GM19372 (cell line): Measurements from ENCODE around the gene SUDS3.

Experiments used
- ATAC-seq: cut with Tn5 transposase; IDR thresholded peaks from one replicate; pipeline ENCODE4 v1.9.1; 2021; ENCODE audit warnings: mild to moderate bottlenecking, low read depth, moderate library complexity; ENCODE audit not compliant: unreplicated experiment

Gene SUDS3

DNA sequence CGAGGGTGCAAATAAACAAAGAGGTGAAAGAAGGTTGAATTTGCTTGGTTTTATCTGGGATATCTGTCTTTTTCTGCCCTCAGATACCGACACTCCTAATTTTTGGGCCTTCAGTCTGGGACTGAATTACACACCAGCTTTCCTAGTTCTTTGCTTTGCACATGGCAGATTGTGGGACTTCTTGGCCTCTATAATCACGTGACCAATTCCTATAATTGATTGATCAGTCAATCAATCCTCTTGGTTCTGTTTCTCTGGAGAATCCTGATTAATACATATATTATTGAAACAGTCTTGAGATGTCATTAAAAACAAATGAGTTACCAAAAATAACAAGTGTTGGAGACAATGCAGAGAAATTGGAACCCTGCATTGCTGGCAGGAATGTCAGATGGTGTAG is 62.7 kb downstream of the SUDS3 start:
- ATAC-seq, result no peak

DNA sequence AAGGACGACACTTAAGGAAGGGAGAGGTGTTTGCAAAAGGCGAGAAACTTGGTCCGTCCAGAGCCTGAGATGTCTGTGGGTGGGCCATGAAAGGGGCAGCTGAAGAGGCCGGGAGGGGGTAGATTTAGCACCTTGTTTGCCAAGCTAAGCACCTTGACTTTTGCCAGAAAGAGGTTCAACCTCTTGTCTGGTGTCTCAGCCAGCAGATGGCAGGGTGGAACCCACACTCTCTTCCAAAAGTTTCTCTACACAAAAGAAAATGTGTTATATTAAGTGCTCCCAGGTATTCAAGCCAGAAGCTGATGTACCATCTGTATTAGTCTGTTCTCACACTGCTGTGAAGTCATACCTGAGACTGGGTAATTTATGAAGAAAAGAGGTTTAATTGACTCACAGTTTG is 69.9 kb downstream of the SUDS3 start:
- ATAC-seq, result no peak

DNA sequence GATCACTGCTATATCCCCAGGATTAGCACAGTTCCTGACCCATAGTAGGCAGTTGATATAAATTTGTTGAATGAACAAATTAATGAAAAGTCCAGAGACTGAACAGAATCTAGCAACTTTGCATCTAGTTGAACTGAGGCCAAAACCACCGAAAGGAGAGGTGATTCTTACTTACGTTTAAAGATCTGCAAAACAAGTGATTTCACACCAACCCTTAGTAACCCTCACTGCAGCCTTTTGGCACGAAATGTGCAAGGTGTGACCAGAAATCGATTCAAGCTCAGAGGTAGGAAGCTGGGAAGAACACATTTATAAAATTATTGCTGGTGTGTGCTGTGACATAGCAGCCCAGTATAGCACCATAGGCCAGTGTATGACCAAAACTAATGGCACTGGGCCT is 70.8 kb downstream of the SUDS3 start:
- ATAC-seq, result no peak

DNA sequence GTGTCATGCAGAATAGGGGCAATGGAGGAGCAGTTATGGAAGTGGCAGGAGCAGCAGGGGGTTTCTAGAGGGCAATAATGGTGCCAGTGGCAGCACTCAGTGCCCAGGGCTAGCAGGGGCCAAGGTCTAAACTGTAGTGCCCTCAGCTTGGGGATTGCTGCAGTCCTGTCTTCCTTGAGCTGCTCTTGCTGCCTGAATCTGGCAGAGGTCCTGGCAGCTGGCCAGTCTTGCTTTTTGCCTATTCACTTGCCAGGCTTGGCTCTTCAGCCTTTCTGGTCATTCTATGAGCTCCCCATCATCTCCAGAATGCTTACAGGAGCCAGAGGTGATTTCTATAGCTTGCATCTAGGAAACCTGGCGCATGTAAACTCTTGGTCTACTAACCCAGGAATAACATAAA is 72.0 kb downstream of the SUDS3 start:
- ATAC-seq, result no peak

DNA sequence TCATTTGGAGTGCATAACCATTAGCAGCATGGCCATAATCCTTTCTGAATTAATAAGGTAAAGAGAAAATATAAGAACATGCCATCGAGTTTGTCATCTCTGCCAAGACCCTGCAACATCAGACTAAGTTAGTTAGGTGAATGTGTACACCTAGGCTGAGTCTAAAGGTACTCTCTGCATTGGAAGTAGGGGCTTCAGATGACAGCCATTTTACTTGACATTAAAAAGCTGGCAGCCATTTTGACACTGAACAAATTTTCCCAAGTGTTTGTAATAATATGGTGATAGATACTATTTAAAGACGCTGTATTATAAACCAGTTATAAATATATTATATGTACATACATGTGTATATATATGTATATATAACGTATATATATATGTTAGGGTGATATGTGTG is 79.0 kb downstream of the SUDS3 start:
- ATAC-seq, result no peak

DNA sequence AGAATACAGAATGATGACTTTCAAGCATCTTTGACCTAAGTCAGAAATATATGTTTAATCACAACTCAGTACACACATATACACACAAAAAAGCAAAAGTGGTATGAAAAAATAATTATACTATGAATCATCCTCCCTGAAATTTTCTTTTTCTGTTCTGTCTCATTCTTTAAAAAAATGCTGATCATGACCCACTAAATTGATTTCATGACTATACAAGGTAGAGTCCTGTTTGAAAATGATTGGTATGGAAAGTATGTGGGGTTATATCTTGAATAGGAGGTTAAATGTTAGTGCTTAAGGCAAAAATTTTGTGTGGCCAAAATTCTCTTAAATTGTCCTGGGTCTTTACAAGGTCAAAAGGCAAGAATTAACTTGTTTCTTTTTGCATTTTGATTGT is 80.4 kb downstream of the SUDS3 start:
- no peak for ATAC-seq

DNA sequence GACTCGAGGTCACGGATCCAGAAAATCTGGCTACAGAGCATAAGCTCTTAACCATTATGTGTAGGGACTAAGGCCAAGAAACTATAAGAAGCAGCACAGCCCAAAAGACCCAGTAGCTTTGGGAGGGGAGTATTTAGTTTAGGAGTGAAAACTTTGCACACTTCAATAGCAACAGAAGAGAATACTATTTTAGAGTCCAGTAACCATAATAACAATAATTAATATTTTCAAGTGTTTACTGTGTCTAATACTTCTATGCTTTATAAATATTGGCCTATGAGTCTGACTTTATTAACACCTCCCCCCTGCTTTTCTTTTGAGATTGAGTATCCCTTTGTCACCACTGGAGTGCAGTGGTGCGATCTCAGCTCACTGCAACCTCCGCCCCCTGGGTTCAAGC is 82.8 kb downstream of the SUDS3 start:
- no peak for ATAC-seq

DNA sequence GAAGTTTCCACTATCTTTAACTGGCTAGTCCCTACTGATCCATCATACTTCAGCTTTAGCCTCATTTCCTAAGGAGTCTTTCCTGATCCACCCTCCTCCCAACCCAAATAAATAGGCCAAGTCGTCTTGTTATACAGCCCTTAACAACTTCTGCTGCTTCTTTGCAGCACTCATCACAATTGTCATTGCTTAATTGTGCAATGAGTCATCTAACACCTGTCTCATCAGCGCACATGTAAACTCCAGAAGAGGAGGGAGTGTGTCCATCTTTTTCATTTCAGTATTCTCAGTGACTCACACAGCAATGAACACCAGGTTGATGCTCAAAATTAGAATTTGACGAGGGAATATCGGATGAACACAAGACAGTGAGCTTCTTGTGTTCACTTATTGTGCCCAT is 87.3 kb downstream of the SUDS3 start:
- no peak for ATAC-seq

DNA sequence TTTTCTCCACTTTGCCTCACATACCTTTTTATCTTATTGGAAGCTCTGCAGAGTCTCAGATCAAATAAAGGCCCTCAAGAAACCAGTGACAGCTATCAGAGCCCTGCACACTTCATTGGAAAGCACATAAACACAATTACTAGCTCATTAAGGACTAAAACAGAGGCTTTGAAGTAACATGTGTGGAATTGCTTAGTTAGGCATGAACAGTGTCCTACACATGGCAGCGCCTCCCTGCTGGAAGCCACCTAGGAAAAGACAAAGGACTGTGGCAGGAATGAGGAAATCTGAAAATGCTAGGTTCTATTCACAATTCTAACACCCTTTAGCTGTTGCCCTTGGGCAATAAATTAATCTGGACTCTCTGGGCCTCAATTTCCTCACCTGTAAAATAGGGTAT is 89.4 kb downstream of the SUDS3 start:
- ATAC-seq, result no peak
